Measurements from ENCODE around the gene PGK2. TPM values are rescaled to one million over a fixed set of nuclear protein-coding genes. Genes with fewer than 3 reads are reported as not detected.

The PGK2 gene
- total RNA-seq, 1 experiment from 2014 or later = not detected

- BruUV-seq (replicated peaks) = no TSS peak
- Histone ChIP-seq H3K9ac (ENCODE audit: low read length) (no peak overlapping the region), H3K4me2 (ENCODE audit: low read length) (peak overlapping the region; percentile 68), H3K27me3 (ENCODE audit: low read length) (0 out of 2 replicates have a peak, but pooled peaks cover 4% of the 10 kb centered on the region), H3K4me3 (ENCODE audit: low read length) (peak overlapping the region; percentile 46; the same call in 1 of the 2 replicates), H3K9me2 (replicated peaks; ENCODE audit: low read length) (no peaks in the 10 kb centered on the region), H3F3A (ENCODE audit: low read length, unreplicated experiment) (no peaks in the 10 kb centered on the region), H3K79me2 (ENCODE audit: low read length) (no peaks in the 10 kb centered on the region), H3K4me1 (ENCODE audit: insufficient read depth, low read length) (peaks cover 5% of the 10 kb centered on the region; the same call in 1 of the 2 replicates), H3K9me3 (ENCODE audit: low read length) (no peaks in the 10 kb centered on the region), H4K20me1 (ENCODE audit: low read length) (no peaks in the 10 kb centered on the region), H3K36me3 (ENCODE audit: low read depth, low read length) (no peaks in the 10 kb centered on the region), H2AFZ (ENCODE audit: low read length) (peak overlapping the region; percentile 67), H3K27ac (ENCODE audit: low read length) (no peak overlapping the region)
- ATAC-seq (no peak; the same call in 1 of the 2 replicates), DNase-seq (no peak)
- ChIA-PET POLR2A (ENCODE audit: unreplicated experiment) (no interaction called here), CTCF (no interaction called here)
- intact Hi-C loops (cut with micrococcal nuclease) = no loop called here
- TF ChIP-seq EZH2 (IDR thresholded peaks at IDR 0.05; ENCODE audit: low read length, unreplicated experiment) (no peak), EZH2phosphoT487 (IDR thresholded peaks at IDR 0.05; ENCODE audit: borderline replicate concordance, low read length) (no peak), CTCF (conservative IDR thresholded peaks at IDR 0.05; ENCODE audit: low read depth, low read length) (no peak)
Measured at GRCh38 chr6:49826743-49827406, 39.8 kb upstream of the PGK2 start.

GRCh38 chr6:49815166-49815565 lies 28.1 kb upstream of the PGK2 start:
- no TSS peak for BruUV-seq (replicated peaks)
- no peaks in the 10 kb centered on the region for H3K4me1 ChIP-seq (ENCODE audit: insufficient read depth, low read length)
- no peak overlapping the region for H3K27ac ChIP-seq (ENCODE audit: low read length)
- ChIA-PET CTCF (no interaction called here), POLR2A (ENCODE audit: unreplicated experiment) (no interaction called here)
- no peak for ATAC-seq
- no peak overlapping the region for H3K9ac ChIP-seq (ENCODE audit: low read length)
- no peak overlapping the region for H2AFZ ChIP-seq (ENCODE audit: low read length)
- no peaks in the 10 kb centered on the region for H3K36me3 ChIP-seq (ENCODE audit: low read depth, low read length)
- intact Hi-C loops (cut with micrococcal nuclease) = no loop called here
- H4K20me1 ChIP-seq (ENCODE audit: low read length) = no peaks in the 10 kb centered on the region
- TF ChIP-seq EZH2 (IDR thresholded peaks at IDR 0.05; ENCODE audit: low read length, unreplicated experiment) = no peak
- TF ChIP-seq EZH2phosphoT487 (IDR thresholded peaks at IDR 0.05; ENCODE audit: borderline replicate concordance, low read length) = no peak
- TF ChIP-seq CTCF (conservative IDR thresholded peaks at IDR 0.05; ENCODE audit: low read depth, low read length) = no peak
- H3K27me3 ChIP-seq (ENCODE audit: low read length) = no peaks in the 10 kb centered on the region; the same call in 1 of the 2 replicates
- H3K79me2 ChIP-seq (ENCODE audit: low read length) = no peaks in the 10 kb centered on the region
- H3K9me2 ChIP-seq (replicated peaks; ENCODE audit: low read length) = no peaks in the 10 kb centered on the region
- H3K4me3 ChIP-seq (ENCODE audit: low read length) = no peak overlapping the region
- H3F3A ChIP-seq (ENCODE audit: low read length, unreplicated experiment) = no peaks in the 10 kb centered on the region
- H3K9me3 ChIP-seq (ENCODE audit: low read length) = no peaks in the 10 kb centered on the region
- DNase-seq = no peak
- H3K4me2 ChIP-seq (ENCODE audit: low read length) = no peak overlapping the region

GRCh38 chr6:49813248-49813647 lies 26.2 kb upstream of the PGK2 start:
- ChIA-PET POLR2A (ENCODE audit: unreplicated experiment) (no interaction called here), CTCF (no interaction called here)
- H3K27me3 ChIP-seq (ENCODE audit: low read length) = no peaks in the 10 kb centered on the region; the same call in 1 of the 2 replicates
- H3K4me2 ChIP-seq (ENCODE audit: low read length) = no peak overlapping the region
- H3K9ac ChIP-seq (ENCODE audit: low read length) = no peak overlapping the region
- no TSS peak for BruUV-seq (replicated peaks)
- H3F3A ChIP-seq (ENCODE audit: low read length, unreplicated experiment) = no peaks in the 10 kb centered on the region
- no peak for ATAC-seq
- H3K27ac ChIP-seq (ENCODE audit: low read length) = no peak overlapping the region
- H3K36me3 ChIP-seq (ENCODE audit: low read depth, low read length) = no peaks in the 10 kb centered on the region
- H3K9me2 ChIP-seq (replicated peaks; ENCODE audit: low read length) = no peaks in the 10 kb centered on the region
- no peak for TF ChIP-seq CTCF (conservative IDR thresholded peaks at IDR 0.05; ENCODE audit: low read depth, low read length)
- no peak for TF ChIP-seq EZH2 (IDR thresholded peaks at IDR 0.05; ENCODE audit: low read length, unreplicated experiment)
- no peak for TF ChIP-seq EZH2phosphoT487 (IDR thresholded peaks at IDR 0.05; ENCODE audit: borderline replicate concordance, low read length)
- intact Hi-C loops (cut with micrococcal nuclease) = no loop called here
- H4K20me1 ChIP-seq (ENCODE audit: low read length) = no peaks in the 10 kb centered on the region
- H3K9me3 ChIP-seq (ENCODE audit: low read length) = no peaks in the 10 kb centered on the region
- no peak for DNase-seq
- H3K4me3 ChIP-seq (ENCODE audit: low read length) = no peak overlapping the region
- no peaks in the 10 kb centered on the region for H3K4me1 ChIP-seq (ENCODE audit: insufficient read depth, low read length)
- H3K79me2 ChIP-seq (ENCODE audit: low read length) = no peaks in the 10 kb centered on the region
- H2AFZ ChIP-seq (ENCODE audit: low read length) = no peak overlapping the region

Data from PC-3 (cell line).